H1 (cell line): ENCODE data around the gene NCKAP1. TPM values are rescaled to one million over a fixed set of nuclear protein-coding genes. Genes with fewer than 3 reads are reported as not detected.

Experiments used
- ASH2L ChIP-seq: fragments of 200-600, 300-600 bp; sonication (generic); IDR thresholded peaks from one replicate; pipeline ENCODE4 v1.7.1; 2017; ENCODE audit warnings: low read length
- CREB1 ChIP-seq: IDR thresholded peaks from 2 replicates; pipeline ENCODE4 v1.6.1; 2012; ENCODE audit warnings: inconsistent platforms
- SIX5 ChIP-seq: IDR thresholded peaks from 2 replicates; pipeline ENCODE4 v1.6.1; 2011; ENCODE audit warnings: mild to moderate bottlenecking, low read depth, low read length
- TAF7 ChIP-seq: optimal IDR thresholded peaks from 2 replicates; pipeline ENCODE3; 2011; ENCODE audit warnings: low read depth, mild to moderate bottlenecking, inconsistent platforms, low read length, moderate library complexity, borderline replicate concordance
- TEAD4 ChIP-seq: IDR thresholded peaks from 2 replicates; pipeline ENCODE4 v1.6.1; 2012; ENCODE audit warnings: low read depth, low read length, inconsistent platforms, mixed read lengths
- ZNF274 ChIP-seq: IDR thresholded peaks from 2 replicates; pipeline ENCODE4 v1.7.0; 2012; ENCODE audit warnings: low read length, borderline replicate concordance; ENCODE audit errors: extremely low read depth
- polyA plus RNA-seq, 7 experiments: library from polyadenylated mRNA; depleted of rRNA in 3 of 7; stranded (reverse) in 5 of 7; unstranded in 2 of 7; fragments of >200 nt in 5 of 7; fragments of 200-250 nt in 2 of 7; gene quantifications; 1 replicate in 5 of 7; 2 replicates in 1 of 7; 4 replicates in 1 of 7; pipeline versions ENCODE4 v1.2.1 to v1.2.3, GENCODE V29; 2011 to 2013; ENCODE audit warnings: missing spikeins in 2 of 7, mixed read lengths in 2 of 7
- total RNA-seq: library from RNA; stranded (reverse); fragmentation: NEBNext Ultra II Directional; extraction: Animal tissue kit (Norgen Biotek cat#: 25700); gene quantifications from 2 replicates; pipeline ENCODE4 v1.2.1, GENCODE V29; 2021
- TF ChIP-seq, protein P1 (sequence below): IDR thresholded peaks from 2 replicates; pipeline ENCODE4 v1.6.1; 2011; ENCODE audit warnings: low read depth, mild to moderate bottlenecking, low read length; ENCODE audit not compliant: insufficient read depth
- TF ChIP-seq, protein P2 (sequence below): IDR thresholded peaks from 2 replicates; pipeline ENCODE4 v1.6.1; 2012; ENCODE audit warnings: inconsistent platforms

Gene NCKAP1
- total and polyA plus RNA-seq, 2 of the 8 experiments (the other 6 are each of a cell fraction or from before 2014, with no cell fraction given): 90.8 to 173 TPM

DNA sequence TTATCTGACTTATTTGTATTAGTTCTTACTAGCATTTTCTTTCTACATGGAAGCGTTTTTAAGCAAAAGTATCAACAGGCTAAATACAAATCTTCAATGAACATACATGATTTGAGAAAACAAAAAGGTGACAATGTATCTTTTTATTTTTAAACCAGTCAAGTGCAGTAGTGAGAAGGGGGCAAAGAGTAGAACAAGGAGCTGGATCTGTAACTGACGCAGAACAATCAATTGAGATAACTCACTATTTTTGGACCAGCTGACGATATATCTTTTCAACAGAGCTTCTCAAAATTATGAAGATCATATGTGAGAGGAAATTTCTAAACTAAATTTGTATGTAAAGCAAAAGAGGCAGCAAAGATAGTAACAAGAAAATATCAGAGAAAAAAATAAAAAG, 15.5 kb downstream of the NCKAP1 start (continued):
- TF ChIP-seq CREB1 (no peak), ASH2L (no peak), TEAD4 (no peak), ZNF274 (no peak), TAF7 (no peak), SIX5 (no peak)
- TF ChIP-seq, protein P1, sequence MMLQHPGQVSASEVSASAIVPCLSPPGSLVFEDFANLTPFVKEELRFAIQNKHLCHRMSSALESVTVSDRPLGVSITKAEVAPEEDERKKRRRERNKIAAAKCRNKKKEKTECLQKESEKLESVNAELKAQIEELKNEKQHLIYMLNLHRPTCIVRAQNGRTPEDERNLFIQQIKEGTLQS: no peak
- TF ChIP-seq, protein P2, sequence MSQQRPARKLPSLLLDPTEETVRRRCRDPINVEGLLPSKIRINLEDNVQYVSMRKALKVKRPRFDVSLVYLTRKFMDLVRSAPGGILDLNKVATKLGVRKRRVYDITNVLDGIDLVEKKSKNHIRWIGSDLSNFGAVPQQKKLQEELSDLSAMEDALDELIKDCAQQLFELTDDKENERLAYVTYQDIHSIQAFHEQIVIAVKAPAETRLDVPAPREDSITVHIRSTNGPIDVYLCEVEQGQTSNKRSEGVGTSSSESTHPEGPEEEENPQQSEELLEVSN: no peak
